Mesothelial cell of epicardium (in vitro differentiated cells): ENCODE measurements around the gene NEIL1. TPM values are rescaled to one million over a fixed set of nuclear protein-coding genes. Genes with fewer than 3 reads are reported as not detected.

Source experiments
- DNase-seq, 2 experiments: peaks; one replicate each; pipeline ENCODE4 v3.0.0; 2021; ENCODE audit warnings: low spot score in 2 of 2; ENCODE audit not compliant: unreplicated experiment in 2 of 2
- H3K27ac Mint-ChIP-seq: 2 replicates; pipeline ENCODE4 v1.8.0; 2021; ENCODE audit warnings: mixed read lengths
- H3K27me3 Mint-ChIP-seq: 2 replicates; pipeline ENCODE4 v1.8.0; 2021; ENCODE audit warnings: low read depth, mixed read lengths
- H3K36me3 Mint-ChIP-seq: 2 replicates; pipeline ENCODE4 v1.8.0; 2021; ENCODE audit warnings: mixed read lengths
- H3K4me1 Mint-ChIP-seq: 2 replicates; pipeline ENCODE4 v1.8.0; 2021; ENCODE audit warnings: mixed read lengths
- H3K4me3 Mint-ChIP-seq: 2 replicates; pipeline ENCODE4 v1.8.0; 2021; ENCODE audit warnings: mild to moderate bottlenecking, moderate library complexity, mixed read lengths
- H3K9me3 Mint-ChIP-seq: 2 replicates; pipeline ENCODE4 v1.8.0; 2021; ENCODE audit warnings: mixed read lengths
- total RNA-seq: library from RNA; stranded (reverse); gene quantifications from 3 replicates; pipeline ENCODE4 v1.2.1, GENCODE V29; 2021
- TF ChIP-seq, protein P1 (sequence below): fragments of 200-600 bp; sonication (generic); IDR thresholded peaks from one replicate; pipeline ENCODE4 v1.5.0; 2021; ENCODE audit warnings: antibody characterized with exemption; ENCODE audit not compliant: unreplicated experiment

The NEIL1 gene
- total RNA-seq, 1 donor from 2014 or later = 67.9 TPM

DNA sequence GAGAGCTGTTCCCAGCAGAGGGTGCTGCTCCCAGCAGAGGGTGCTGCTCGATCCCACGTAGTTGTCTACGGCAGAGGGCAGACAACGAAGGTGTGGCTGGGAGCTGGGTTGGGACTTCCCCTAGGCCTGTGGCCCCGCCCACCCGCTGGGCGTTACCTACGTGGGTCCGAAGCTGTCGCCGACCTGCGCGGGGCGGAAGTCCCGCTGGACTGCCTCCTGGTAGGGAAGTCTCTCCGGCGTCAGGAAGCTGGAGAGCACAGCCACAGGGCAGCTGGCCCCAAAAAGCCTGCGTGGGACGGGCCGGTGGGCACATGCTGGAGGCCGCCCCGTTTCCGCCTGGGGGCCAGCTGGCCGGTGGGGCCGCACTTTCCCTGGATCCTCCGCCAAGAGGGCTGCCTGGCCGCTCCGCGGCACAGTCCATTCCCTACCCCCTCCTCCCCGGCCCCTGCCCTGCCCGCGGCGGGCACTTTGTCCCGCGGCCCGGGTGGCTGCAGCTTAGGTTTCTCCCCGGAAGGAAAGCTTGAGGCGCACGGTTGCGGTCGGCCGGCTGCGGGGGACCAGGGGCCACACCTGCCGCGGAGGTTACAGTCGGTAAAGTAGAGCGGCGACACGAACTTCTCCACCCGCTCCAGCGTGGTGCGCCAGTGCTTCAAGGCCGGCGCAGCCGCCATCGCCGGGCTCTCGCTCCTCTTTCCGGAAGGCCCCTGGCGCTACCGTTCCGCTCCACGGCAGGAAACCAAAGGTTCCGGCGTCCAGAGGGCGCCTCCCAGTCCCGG, 21.3 kb downstream of the NEIL1 start, which contains the start of gene MAN2C1:
TSS of gene MAN2C1 (minus strand) at position 695 of the 776 bp plus-strand sequence. CDS start at position 671, 24 bp downstream.
- peaks cover 14% of the 10 kb centered on the region for H3K36me3 Mint-ChIP-seq
- TF ChIP-seq, protein P1, sequence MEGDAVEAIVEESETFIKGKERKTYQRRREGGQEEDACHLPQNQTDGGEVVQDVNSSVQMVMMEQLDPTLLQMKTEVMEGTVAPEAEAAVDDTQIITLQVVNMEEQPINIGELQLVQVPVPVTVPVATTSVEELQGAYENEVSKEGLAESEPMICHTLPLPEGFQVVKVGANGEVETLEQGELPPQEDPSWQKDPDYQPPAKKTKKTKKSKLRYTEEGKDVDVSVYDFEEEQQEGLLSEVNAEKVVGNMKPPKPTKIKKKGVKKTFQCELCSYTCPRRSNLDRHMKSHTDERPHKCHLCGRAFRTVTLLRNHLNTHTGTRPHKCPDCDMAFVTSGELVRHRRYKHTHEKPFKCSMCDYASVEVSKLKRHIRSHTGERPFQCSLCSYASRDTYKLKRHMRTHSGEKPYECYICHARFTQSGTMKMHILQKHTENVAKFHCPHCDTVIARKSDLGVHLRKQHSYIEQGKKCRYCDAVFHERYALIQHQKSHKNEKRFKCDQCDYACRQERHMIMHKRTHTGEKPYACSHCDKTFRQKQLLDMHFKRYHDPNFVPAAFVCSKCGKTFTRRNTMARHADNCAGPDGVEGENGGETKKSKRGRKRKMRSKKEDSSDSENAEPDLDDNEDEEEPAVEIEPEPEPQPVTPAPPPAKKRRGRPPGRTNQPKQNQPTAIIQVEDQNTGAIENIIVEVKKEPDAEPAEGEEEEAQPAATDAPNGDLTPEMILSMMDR = no peak
- peak within 1 kb of the TSS; percentile 97 for H3K27ac Mint-ChIP-seq
- no peaks in the 10 kb centered on the region for H3K9me3 Mint-ChIP-seq
- DNase-seq = peak; percentile 90 to 93
- H3K4me3 Mint-ChIP-seq = peak within 1 kb of the TSS; percentile 89
- H3K4me1 Mint-ChIP-seq = peaks cover 14% of the 10 kb centered on the region
- H3K27me3 Mint-ChIP-seq = no peaks in the 10 kb centered on the region

DNA sequence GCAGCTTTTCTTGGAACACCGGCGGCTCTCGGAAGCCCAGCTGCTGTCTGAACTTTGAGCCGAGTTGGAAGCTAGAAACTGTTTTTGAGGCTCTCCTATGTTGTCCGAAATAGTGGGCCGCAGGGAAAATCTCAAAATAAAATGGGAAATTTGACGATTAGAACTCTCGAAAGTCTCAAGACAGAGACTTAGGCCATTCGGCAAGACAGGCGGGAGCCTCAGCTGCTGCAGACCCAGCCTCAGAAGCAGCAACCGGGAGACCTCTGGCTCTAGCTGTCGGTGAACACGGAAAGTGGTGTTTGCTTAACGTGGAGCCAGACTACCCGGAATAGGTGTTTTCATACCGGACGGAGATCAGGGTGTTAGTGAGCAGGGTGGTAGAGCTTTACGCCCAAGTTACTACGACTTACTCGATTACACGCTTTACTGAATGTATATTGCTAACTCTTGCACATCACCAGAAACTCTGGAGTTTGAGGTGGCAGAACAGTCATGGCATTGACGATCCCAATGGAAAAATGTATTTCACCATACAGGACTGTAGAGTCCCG, 21.9 kb downstream of the NEIL1 start:
- Mint-ChIP-seq H3K27ac (peak overlapping the region; percentile 97), H3K36me3 (peaks cover 15% of the 10 kb centered on the region), H3K4me1 (peaks cover 14% of the 10 kb centered on the region), H3K9me3 (no peaks in the 10 kb centered on the region), H3K27me3 (no peaks in the 10 kb centered on the region), H3K4me3 (peak overlapping the region; percentile 89)
- TF ChIP-seq, protein P1 = no peak
- DNase-seq = no peak

DNA sequence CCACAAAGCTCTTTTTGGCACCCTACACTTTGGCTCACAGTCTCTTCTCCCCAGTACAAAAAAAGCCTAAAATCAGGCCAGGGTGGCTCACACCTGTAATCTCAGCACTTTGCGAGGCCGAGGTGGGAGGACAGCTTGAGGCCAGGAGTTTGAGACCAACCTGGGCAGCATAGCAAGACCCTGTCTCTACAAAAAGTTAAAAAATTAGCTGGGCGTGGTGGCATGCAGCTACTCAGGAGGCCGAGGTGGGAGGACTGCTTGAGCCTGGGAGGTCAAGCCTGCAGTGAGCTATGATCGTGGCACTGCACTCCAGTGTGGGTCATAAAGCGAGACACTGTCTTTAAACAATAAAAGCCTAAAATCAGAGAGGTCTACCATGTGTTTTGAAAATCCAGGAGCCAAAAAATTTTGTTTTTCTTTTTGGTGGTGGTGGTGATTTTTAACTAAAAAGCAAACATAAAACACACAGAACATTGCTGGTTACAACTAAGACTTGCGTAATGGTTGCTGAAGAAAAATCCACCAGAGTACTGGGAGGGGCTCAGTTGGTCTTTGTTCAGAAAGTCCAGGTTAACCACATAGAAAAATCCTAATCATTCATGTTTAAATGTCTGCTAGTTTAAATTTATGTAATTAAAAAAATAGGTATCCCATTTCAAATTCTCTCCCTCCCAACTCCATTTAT, 23.2 kb downstream of the NEIL1 start:
- TF ChIP-seq, protein P1 = no peak
- peaks cover 24% of the 10 kb centered on the region for H3K36me3 Mint-ChIP-seq
- H3K27me3 Mint-ChIP-seq = no peaks in the 10 kb centered on the region
- H3K4me3 Mint-ChIP-seq = peak overlapping the region; percentile 11
- peak overlapping the region; percentile 97 for H3K27ac Mint-ChIP-seq
- peaks cover 14% of the 10 kb centered on the region for H3K4me1 Mint-ChIP-seq
- H3K9me3 Mint-ChIP-seq = no peaks in the 10 kb centered on the region
- DNase-seq = no peak

DNA sequence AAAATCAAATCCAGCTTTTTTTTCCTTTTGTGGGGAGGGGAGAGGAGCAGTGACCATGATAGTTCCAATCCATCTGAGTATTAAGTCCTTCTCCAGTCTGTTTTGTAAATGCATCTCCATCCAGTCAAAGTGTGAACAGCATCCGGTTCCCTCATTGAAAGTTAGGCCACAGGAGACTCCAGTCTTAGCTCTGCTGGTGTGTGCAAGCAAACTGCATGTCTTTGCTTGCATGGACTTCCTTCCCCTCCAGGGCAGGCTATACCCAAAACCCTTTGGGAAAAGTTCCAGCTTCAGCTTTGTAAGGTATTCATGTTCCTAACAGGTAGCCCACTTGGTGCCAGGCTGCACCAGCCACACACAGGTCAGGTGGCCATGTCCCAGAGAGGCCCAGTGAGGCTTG, 24.6 kb downstream of the NEIL1 start:
- H3K27ac Mint-ChIP-seq = no peak overlapping the region
- H3K9me3 Mint-ChIP-seq = no peaks in the 10 kb centered on the region
- DNase-seq = no peak
- no peak overlapping the region for H3K4me3 Mint-ChIP-seq
- TF ChIP-seq, protein P1 = no peak
- H3K4me1 Mint-ChIP-seq = peaks cover 14% of the 10 kb centered on the region
- H3K27me3 Mint-ChIP-seq = no peaks in the 10 kb centered on the region
- peaks cover 36% of the 10 kb centered on the region for H3K36me3 Mint-ChIP-seq

DNA sequence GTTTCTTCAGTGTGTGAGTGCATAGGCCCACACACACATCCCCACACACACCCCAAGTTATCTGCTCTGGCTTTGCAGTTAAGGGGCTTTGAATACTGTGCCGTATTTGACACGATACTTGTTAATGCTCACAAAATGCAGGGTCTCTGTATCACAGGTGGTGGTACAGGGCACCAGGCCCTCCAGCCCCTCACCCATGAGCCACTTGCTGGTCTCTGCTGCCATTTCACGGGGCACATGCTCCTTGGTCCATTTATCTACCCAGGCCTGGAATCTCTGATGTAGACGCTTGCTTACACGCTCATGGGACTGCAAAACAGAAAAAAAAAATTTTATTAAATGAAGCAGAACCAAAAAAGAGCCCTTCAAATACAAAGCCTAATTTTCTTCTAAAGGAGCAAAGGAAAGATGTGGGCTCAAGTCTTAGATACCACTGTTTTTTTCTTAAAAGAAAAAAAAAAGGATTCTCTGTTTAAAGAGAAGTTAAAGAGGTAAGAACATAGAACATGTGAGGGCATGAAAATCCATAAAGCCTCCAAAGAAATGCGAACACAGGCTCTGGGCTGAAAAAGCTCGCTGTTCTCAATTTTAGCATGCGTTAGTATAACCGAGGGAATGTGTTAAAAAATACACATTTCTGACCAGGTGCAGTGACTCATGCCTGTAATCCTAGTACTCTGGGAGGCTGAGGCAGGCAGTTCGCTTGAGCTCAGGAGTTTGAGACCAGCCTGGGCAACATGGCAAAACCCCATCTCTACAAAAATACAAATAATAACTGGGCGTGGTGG, 25.3 kb downstream of the NEIL1 start:
- Mint-ChIP-seq H3K27me3 (no peaks in the 10 kb centered on the region), H3K36me3 (peaks cover 37% of the 10 kb centered on the region), H3K4me1 (peaks cover 14% of the 10 kb centered on the region), H3K4me3 (no peak overlapping the region), H3K27ac (no peak overlapping the region), H3K9me3 (no peaks in the 10 kb centered on the region)
- TF ChIP-seq, protein P1 = no peak
- DNase-seq = no peak
